Activated naive CD4-positive, alpha-beta T cell treated with anti-CD3 and anti-CD28 coated beads, Interleukin-2, amount 50 U/mL, for 72 hours (primary cell): ENCODE results near the gene OSBPL2. TPM values are rescaled to one million over a fixed set of nuclear protein-coding genes. Genes with fewer than 3 reads are reported as not detected.

Source experiments
- ATAC-seq, 2 donors: fragments of 150-1000 bp; cut with Tn5 transposase; 2 replicates each; pipeline ENCODE4 v1.10.0; 2021; ENCODE audit warnings: mild to moderate bottlenecking in 2 of 2, moderate library complexity in 2 of 2
- DNase-seq, 2 donors: peaks; one replicate each; pipeline ENCODE4 v3.0.0; 2021 to 2022; ENCODE audit warnings: low spot score in 2 of 2
- H3K27ac Mint-ChIP-seq, 2 donors: one replicate each; pipeline ENCODE4 v1.8.0; 2022; ENCODE audit warnings: mild to moderate bottlenecking in 2 of 2, mixed read lengths in 2 of 2
- H3K36me3 Mint-ChIP-seq, 2 donors: one replicate each; pipeline ENCODE4 v1.8.0; 2022; ENCODE audit warnings: mixed read lengths in 2 of 2
- H3K9me3 Mint-ChIP-seq, 2 donors: one replicate each; pipeline ENCODE4 v1.8.0; 2022; ENCODE audit warnings: mixed read lengths in 2 of 2
- total RNA-seq, 2 donors: library from RNA; stranded (reverse); gene quantifications; one replicate each; pipeline ENCODE4 v1.2.3, GENCODE V29; 2022

The OSBPL2 gene
- total RNA-seq, 2 donors from 2014 or later, result 30.0 to 49.5 TPM

DNA sequence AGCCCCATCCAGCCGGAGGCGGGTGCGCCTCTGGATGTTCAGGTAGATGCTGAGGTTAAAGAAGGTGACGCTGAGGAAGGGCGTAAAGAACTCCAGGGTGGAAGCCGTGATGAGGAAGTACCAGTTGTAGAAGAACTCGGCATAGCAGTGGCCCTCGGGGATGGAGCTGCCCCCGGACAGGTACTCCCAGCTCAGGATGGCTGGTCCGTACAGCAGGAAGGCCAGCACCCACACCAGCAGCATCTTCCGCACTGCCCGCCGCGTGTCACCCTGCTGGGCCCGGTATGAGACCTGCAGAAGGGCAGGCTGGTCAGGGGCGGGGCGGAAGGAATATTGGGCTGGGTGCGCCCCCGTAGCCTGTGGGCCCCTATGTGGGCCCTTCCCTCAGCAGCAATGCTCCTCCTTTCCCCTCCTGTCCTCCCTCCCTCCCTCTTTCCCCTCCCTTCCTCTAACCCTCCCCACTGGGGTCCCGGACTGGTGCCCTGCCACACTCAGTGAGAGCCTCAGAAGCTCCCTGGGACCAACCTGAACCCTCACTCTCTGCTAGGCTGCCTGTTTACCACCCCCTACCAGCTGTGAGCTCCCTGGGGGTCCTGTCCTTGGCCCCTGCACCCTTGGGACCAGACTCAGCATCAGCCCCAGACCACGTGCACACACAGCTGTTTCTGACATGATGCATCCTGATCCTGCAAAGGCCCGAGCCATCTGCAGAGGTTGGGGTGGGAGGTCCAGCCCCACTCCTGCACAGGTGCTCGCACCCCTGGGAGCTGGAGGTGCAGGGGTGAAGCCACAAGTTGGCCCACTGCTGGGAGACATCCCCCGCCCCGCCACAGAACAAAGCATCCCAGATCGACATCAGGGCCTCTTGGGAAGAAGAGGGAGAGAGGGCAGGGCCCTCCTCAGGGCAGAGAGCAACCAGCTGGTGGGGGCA is 21.4 kb upstream of the OSBPL2 start:
- H3K9me3 Mint-ChIP-seq, result no peaks in the 10 kb centered on the region
- DNase-seq (no peak), ATAC-seq (no peak)
- H3K27ac Mint-ChIP-seq, result no peak overlapping the region
- H3K36me3 Mint-ChIP-seq, result no peaks in the 10 kb centered on the region

- DNase-seq (no peak), ATAC-seq (no peak)
- Mint-ChIP-seq H3K36me3 (no peaks in the 10 kb centered on the region), H3K9me3 (no peaks in the 10 kb centered on the region), H3K27ac (no peak overlapping the region)
These were observed 20.2 kb upstream of the OSBPL2 start for GRCh38 chr20:62217913-62218773.

- Mint-ChIP-seq H3K9me3 (no peaks in the 10 kb centered on the region), H3K36me3 (no peaks in the 10 kb centered on the region), H3K27ac (no peak overlapping the region)
- DNase-seq (no peak), ATAC-seq (no peak)
These were observed 19.0 kb upstream of the OSBPL2 start for GRCh38 chr20:62219101-62219991.

- DNase-seq, result peak in 1 of 2 donors; percentile 60
- Mint-ChIP-seq H3K9me3 (no peaks in the 10 kb centered on the region), H3K27ac (no peak within 1 kb of the TSS), H3K36me3 (no peaks in the 10 kb centered on the region)
- peak; percentile 65 to 81 for ATAC-seq
These were observed 18.2 kb upstream of the OSBPL2 start, which contains the start of gene HRH3 for GRCh38 chr20:62219992-62220665. HRH3 (minus strand) TSS chr20:62220278; CDS start chr20:62219970, 308 bp downstream.

- Mint-ChIP-seq H3K9me3 (no peaks in the 10 kb centered on the region), H3K27ac (no peak overlapping the region), H3K36me3 (no peaks in the 10 kb centered on the region)
- DNase-seq, result no peak
- ATAC-seq, result no peak
These were observed 17.4 kb upstream of the OSBPL2 start for GRCh38 chr20:62220666-62221568.

GRCh38 chr20:62222266-62222850 is 16.0 kb upstream of the OSBPL2 start:
- Mint-ChIP-seq H3K36me3 (no peaks in the 10 kb centered on the region), H3K27ac (no peak overlapping the region), H3K9me3 (no peaks in the 10 kb centered on the region)
- no peak for DNase-seq
- no peak for ATAC-seq

- no peaks in the 10 kb centered on the region for H3K9me3 Mint-ChIP-seq
- no peak for DNase-seq
- no peak for ATAC-seq
- H3K27ac Mint-ChIP-seq, result no peak overlapping the region
- no peaks in the 10 kb centered on the region for H3K36me3 Mint-ChIP-seq
These were observed 15.3 kb upstream of the OSBPL2 start for GRCh38 chr20:62222972-62223371.

DNA sequence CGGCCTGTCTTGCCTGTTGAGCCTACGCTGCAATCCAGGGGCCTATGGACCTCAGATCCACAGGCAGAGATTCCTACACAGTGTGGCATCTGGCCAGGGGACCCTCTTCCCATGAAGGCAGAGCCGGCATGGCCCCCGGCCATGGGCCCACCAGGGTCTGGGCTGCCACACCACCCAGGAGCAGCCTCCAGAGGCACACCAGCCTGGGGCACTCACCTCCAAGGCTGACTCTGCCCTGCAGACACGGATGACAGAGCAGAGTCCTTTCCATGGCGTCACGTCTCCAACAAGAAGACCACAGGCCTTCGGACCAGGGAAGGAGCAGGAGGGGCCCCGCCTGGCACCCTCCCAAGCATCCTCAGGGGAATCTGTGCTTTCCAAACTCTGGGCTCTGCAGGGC is 14.8 kb upstream of the OSBPL2 start:
- no peak for ATAC-seq
- no peak overlapping the region for H3K27ac Mint-ChIP-seq
- no peak for DNase-seq
- H3K9me3 Mint-ChIP-seq, result no peaks in the 10 kb centered on the region
- no peaks in the 10 kb centered on the region for H3K36me3 Mint-ChIP-seq

GRCh38 chr20:62224113-62224855 is 14.0 kb upstream of the OSBPL2 start:
- Mint-ChIP-seq H3K27ac (no peak overlapping the region), H3K9me3 (no peaks in the 10 kb centered on the region), H3K36me3 (no peaks in the 10 kb centered on the region)
- ATAC-seq (no peak), DNase-seq (no peak)

- DNase-seq, result no peak
- Mint-ChIP-seq H3K27ac (no peak overlapping the region), H3K36me3 (no peaks in the 10 kb centered on the region), H3K9me3 (no peaks in the 10 kb centered on the region)
- no peak for ATAC-seq
These were observed 13.3 kb upstream of the OSBPL2 start for GRCh38 chr20:62225026-62225425.

GRCh38 chr20:62225820-62226635 is 12.3 kb upstream of the OSBPL2 start:
- Mint-ChIP-seq H3K27ac (no peak overlapping the region), H3K36me3 (no peaks in the 10 kb centered on the region), H3K9me3 (no peaks in the 10 kb centered on the region)
- ATAC-seq, result no peak
- no peak for DNase-seq

GRCh38 chr20:62226707-62227590 is 11.4 kb upstream of the OSBPL2 start:
- no peaks in the 10 kb centered on the region for H3K9me3 Mint-ChIP-seq
- H3K27ac Mint-ChIP-seq, result no peak overlapping the region
- no peaks in the 10 kb centered on the region for H3K36me3 Mint-ChIP-seq
- ATAC-seq, result no peak
- no peak for DNase-seq

GRCh38 chr20:62227591-62227976 is 10.7 kb upstream of the OSBPL2 start:
- DNase-seq (no peak), ATAC-seq (no peak)
- H3K9me3 Mint-ChIP-seq, result no peaks in the 10 kb centered on the region
- H3K36me3 Mint-ChIP-seq, result no peaks in the 10 kb centered on the region
- H3K27ac Mint-ChIP-seq, result no peak overlapping the region
